DND-41 (cell line): ENCODE measurements around the gene MTARC1.

Experiments
- ATAC-seq: fragments of 200-7000 bp; cut with Tn5 transposase; 3 replicates; pipeline ENCODE4 v1.9.1; 2021; ENCODE audit warnings: low read depth; ENCODE audit not compliant: insufficient read depth
- DNase-seq: peaks from one replicate; pipeline ENCODE4 v3.0.0-alpha.2; 2020
- H2AFZ ChIP-seq: 2 replicates; pipeline ENCODE4 v1.6.0; 2012; ENCODE audit warnings: low read depth, low read length
- H3K27ac ChIP-seq: 2 replicates; pipeline ENCODE4 v1.5.1; 2012; ENCODE audit warnings: low read length, inconsistent platforms
- H3K27me3 ChIP-seq: fragments of 200-600 bp; sonication (generic); 2 replicates; pipeline ENCODE4 v1.6.0; 2012; ENCODE audit warnings: low read length, mild to moderate bottlenecking, inconsistent platforms; ENCODE audit not compliant: insufficient read depth, poor library complexity
- H3K36me3 ChIP-seq: 2 replicates; pipeline ENCODE4 v1.5.1; 2012; ENCODE audit warnings: low read length, inconsistent platforms; ENCODE audit not compliant: insufficient read depth
- H3K4me1 ChIP-seq: 2 replicates; pipeline ENCODE4 v1.5.1; 2012; ENCODE audit warnings: mild to moderate bottlenecking, low read length; ENCODE audit not compliant: insufficient read depth
- H3K4me2 ChIP-seq: 2 replicates; pipeline ENCODE4 v1.6.0; 2012; ENCODE audit warnings: mild to moderate bottlenecking, moderate library complexity, low read length, inconsistent platforms; ENCODE audit not compliant: insufficient read depth
- H3K4me3 ChIP-seq, 2 experiments: fragments of 200-600 bp in 1 of 2; shearing (Covaris generic) in 1 of 2; 2 replicates each; pipeline ENCODE4 v1.5.1; 2012 to 2016; ENCODE audit warnings: inconsistent platforms in 2 of 2, low read length in 2 of 2, mild to moderate bottlenecking in 2 of 2, low read depth in 1 of 2, moderate library complexity in 1 of 2
- H3K79me2 ChIP-seq: 2 replicates; pipeline ENCODE4 v1.6.0; 2012; ENCODE audit warnings: low read length, inconsistent platforms; ENCODE audit not compliant: insufficient read depth
- H3K9ac ChIP-seq: 2 replicates; pipeline ENCODE4 v1.6.0; 2012; ENCODE audit warnings: low read depth, mild to moderate bottlenecking, inconsistent platforms, low read length, moderate library complexity
- H3K9me3 ChIP-seq: 2 replicates; pipeline ENCODE4 v1.5.1; 2012; ENCODE audit warnings: low read length, moderate library complexity, mild to moderate bottlenecking, inconsistent platforms; ENCODE audit not compliant: insufficient read depth, severe bottlenecking
- H4K20me1 ChIP-seq: 2 replicates; pipeline ENCODE4 v1.6.0; 2012; ENCODE audit warnings: low read length; ENCODE audit not compliant: insufficient read depth
- EZH2 ChIP-seq: IDR thresholded peaks from 3 replicates; pipeline ENCODE4 v1.6.1; 2012; ENCODE audit warnings: borderline replicate concordance, low read depth, mild to moderate bottlenecking, moderate library complexity, low read length, inconsistent platforms; ENCODE audit not compliant: severe bottlenecking
- TF ChIP-seq, protein P1 (sequence below): IDR thresholded peaks from 2 replicates; pipeline ENCODE4 v1.5.1; 2012; ENCODE audit warnings: borderline replicate concordance, low read length, moderate library complexity, mild to moderate bottlenecking; ENCODE audit not compliant: poor library complexity, severe bottlenecking; ENCODE audit errors: extremely low read depth

MTARC1 gene

DNA sequence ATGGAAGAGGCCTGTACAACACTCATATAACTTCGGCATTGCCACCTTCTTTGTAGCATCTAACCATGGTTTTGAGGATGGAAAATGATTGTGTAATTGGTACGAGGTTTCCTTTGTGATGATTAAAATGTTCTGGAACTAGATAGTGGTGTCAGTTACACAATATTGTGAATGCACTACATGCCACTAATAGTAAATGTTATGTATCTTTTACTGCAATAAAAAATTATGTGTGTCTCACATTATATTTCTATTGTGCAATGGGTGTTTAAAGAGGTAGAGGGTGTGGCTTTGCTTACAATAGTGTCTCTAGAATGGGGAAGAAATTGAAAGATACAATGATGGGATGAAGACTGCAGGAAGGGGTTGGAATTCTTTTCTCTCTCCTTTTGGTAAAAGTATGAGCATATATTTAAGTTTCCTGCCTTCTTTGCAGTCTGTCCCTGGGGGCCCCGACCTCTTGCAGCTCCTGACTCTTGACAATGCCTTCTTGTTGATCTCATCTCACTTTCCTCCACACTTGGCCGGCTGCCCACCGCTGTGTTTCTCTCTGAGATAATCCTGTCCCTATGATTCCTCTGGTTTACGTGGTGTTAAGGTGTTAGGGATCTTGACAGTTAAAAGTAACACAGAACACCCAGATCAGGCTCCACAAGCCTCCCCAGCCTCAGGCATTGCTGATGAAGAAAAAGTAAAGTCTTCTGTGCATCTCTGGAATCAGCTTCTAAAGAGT, 39.3 kb downstream of the MTARC1 start:
- Histone ChIP-seq H3K9ac (no peak overlapping the region), H3K79me2 (no peaks in the 10 kb centered on the region), H3K4me1 (no peaks in the 10 kb centered on the region), H3K4me2 (no peak overlapping the region), H3K4me3 (no peak overlapping the region), H2AFZ (no peak overlapping the region), H3K9me3 (no peaks in the 10 kb centered on the region), H4K20me1 (no peaks in the 10 kb centered on the region), H3K36me3 (no peaks in the 10 kb centered on the region), H3K27me3 (no peaks in the 10 kb centered on the region), H3K27ac (no peak overlapping the region)
- ATAC-seq (no peak), DNase-seq (no peak)
- no peak for TF ChIP-seq EZH2
- TF ChIP-seq, protein P1, sequence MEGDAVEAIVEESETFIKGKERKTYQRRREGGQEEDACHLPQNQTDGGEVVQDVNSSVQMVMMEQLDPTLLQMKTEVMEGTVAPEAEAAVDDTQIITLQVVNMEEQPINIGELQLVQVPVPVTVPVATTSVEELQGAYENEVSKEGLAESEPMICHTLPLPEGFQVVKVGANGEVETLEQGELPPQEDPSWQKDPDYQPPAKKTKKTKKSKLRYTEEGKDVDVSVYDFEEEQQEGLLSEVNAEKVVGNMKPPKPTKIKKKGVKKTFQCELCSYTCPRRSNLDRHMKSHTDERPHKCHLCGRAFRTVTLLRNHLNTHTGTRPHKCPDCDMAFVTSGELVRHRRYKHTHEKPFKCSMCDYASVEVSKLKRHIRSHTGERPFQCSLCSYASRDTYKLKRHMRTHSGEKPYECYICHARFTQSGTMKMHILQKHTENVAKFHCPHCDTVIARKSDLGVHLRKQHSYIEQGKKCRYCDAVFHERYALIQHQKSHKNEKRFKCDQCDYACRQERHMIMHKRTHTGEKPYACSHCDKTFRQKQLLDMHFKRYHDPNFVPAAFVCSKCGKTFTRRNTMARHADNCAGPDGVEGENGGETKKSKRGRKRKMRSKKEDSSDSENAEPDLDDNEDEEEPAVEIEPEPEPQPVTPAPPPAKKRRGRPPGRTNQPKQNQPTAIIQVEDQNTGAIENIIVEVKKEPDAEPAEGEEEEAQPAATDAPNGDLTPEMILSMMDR = no peak

DNA sequence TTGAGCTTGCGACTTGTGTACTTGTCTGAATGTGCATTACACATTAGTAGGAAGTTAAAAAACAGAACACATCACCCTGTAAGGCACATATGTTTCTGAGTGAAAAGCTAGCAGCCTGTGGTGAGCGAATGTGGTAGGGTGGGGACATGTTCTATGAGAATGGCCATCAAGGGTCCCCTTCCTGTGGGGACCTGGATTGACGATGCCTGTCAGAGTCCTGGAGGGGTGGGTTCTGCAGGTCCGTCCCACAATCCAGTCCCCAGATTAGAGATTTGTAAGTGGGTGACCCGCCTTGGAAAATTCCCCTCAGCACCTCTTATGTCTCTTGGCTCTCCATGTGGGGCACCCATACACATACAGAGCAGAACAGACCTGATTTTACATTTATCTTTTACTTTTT, 40.0 kb downstream of the MTARC1 start:
- Histone ChIP-seq H3K4me3 (no peak overlapping the region), H3K36me3 (no peaks in the 10 kb centered on the region), H3K79me2 (no peaks in the 10 kb centered on the region), H3K9me3 (no peaks in the 10 kb centered on the region), H3K27me3 (no peaks in the 10 kb centered on the region), H2AFZ (no peak overlapping the region), H3K9ac (no peak overlapping the region), H3K4me1 (no peaks in the 10 kb centered on the region), H4K20me1 (no peaks in the 10 kb centered on the region), H3K27ac (no peak overlapping the region), H3K4me2 (no peak overlapping the region)
- no peak for DNase-seq
- ATAC-seq = no peak
- TF ChIP-seq EZH2 = no peak
- TF ChIP-seq, protein P1 = no peak

DNA sequence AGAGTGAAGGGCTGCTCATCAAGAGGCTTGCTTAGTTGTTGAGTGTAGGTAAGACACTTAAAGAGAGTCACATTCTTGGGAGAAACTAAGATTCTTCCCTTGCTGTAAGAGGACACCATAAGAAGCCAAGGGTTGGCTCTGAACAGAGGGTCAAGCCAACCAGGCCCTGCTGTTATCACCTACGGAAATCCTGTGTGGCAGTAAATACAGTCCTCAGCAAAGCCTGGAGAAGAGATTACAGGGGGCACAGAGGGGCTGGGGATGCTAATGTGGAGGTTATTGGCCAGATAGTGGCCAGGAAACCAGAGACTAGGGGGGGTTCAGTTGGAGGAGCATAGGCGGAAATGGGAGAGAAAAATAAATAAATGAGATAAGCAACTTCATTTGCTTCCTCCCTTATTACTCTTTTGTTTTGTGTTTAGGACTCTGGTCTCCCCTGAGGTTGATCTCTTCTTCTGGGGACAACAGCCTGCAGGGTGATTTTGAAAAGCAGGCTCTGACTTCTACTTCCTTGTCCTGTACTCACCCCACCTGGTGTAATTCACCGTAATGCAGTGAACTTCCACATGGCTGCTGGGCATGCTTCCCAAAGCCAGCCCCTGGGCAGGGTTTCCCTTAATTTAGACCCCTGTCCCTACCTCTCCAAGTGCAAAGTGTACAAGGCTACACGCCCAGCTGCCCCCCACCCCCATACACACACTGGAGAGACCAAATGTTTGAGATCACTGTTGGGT, 40.9 kb downstream of the MTARC1 start:
- no peak for ATAC-seq
- Histone ChIP-seq H3K4me3 (no peak overlapping the region), H3K4me1 (no peaks in the 10 kb centered on the region), H3K4me2 (no peak overlapping the region), H3K27me3 (no peaks in the 10 kb centered on the region), H2AFZ (no peak overlapping the region), H3K27ac (no peak overlapping the region), H3K9me3 (no peaks in the 10 kb centered on the region), H3K36me3 (no peaks in the 10 kb centered on the region), H4K20me1 (no peaks in the 10 kb centered on the region), H3K9ac (no peak overlapping the region), H3K79me2 (no peaks in the 10 kb centered on the region)
- no peak for DNase-seq
- TF ChIP-seq EZH2 = no peak
- TF ChIP-seq, protein P1 = no peak
